ENCODE results near the gene ARAP2.

DNA sequence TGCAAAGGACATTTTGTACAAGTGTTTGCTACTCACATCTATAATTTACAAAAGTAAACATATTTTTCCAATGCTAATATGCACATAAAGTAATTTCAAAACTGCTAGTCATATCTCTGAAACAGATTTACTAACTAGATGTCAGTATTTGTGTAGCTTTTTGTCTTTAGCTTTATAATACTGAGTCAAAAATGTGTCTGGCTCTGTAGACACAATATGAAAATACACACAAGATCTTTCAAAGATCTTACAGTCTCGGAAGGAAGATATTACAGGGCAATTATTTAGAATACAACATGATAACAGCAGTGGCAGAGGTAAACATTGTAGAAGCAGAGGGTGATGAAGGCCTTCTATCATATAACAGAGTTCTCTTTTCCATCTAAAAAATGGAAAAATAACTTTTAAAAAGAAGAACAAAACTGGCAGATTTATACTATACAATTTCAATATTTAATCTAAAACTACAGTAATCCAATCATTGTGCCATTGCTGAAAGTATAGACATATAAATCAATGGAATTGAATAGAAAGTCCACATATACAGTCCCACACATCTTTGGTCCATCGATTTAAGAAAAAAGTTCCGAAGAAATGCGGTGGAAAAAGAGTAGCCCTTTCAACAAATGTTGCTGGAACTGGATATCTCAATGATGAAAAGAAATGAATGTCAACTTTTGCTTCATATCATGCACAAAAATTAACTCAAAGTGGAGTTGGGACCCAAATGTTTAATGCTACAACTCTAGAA is 29.4 kb downstream of the ARAP2 start:
- TF ChIP-seq, protein P1, sequence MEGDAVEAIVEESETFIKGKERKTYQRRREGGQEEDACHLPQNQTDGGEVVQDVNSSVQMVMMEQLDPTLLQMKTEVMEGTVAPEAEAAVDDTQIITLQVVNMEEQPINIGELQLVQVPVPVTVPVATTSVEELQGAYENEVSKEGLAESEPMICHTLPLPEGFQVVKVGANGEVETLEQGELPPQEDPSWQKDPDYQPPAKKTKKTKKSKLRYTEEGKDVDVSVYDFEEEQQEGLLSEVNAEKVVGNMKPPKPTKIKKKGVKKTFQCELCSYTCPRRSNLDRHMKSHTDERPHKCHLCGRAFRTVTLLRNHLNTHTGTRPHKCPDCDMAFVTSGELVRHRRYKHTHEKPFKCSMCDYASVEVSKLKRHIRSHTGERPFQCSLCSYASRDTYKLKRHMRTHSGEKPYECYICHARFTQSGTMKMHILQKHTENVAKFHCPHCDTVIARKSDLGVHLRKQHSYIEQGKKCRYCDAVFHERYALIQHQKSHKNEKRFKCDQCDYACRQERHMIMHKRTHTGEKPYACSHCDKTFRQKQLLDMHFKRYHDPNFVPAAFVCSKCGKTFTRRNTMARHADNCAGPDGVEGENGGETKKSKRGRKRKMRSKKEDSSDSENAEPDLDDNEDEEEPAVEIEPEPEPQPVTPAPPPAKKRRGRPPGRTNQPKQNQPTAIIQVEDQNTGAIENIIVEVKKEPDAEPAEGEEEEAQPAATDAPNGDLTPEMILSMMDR (optimal IDR thresholded peaks at IDR 0.05 in 1 of 3, IDR thresholded peaks at IDR 0.05 in 1 of 3, conservative IDR thresholded peaks at IDR 0.05 in 1 of 3; ENCODE audit: extremely low read depth in 1 of 3, insufficient read depth in 2 of 3, low read length in 3 of 3): no peak
- no peak for TF ChIP-seq EZH2 (IDR thresholded peaks at IDR 0.05; ENCODE audit: low read length)

Data from keratinocyte (primary cell).